H1 (cell line): ENCODE data around the gene PLLP. TPM values are rescaled to one million over a fixed set of nuclear protein-coding genes. Genes with fewer than 3 reads are reported as not detected.

Source experiments
- BRCA1 ChIP-seq: IDR thresholded peaks from 2 replicates; pipeline ENCODE4 v1.6.1; 2012; ENCODE audit warnings: low read depth, low read length, improper control_type of control experiment
- EZH2 ChIP-seq: fragments of 200-600 bp; sonication (generic); IDR thresholded peaks from 2 replicates; pipeline ENCODE4 v1.7.1; 2012; ENCODE audit warnings: low read depth, mild to moderate bottlenecking, moderate library complexity, low read length, inconsistent platforms; ENCODE audit not compliant: severe bottlenecking
- KDM5A ChIP-seq: fragments of 200-600 bp; IDR thresholded peaks from 2 replicates; pipeline ENCODE4 v1.7.1; 2012; ENCODE audit warnings: mild to moderate bottlenecking, low read length, inconsistent platforms, mixed read lengths
- RFX5 ChIP-seq: IDR thresholded peaks from 2 replicates; pipeline ENCODE4 v1.6.1; 2011; ENCODE audit warnings: low read depth, low read length, improper control_type of control experiment, borderline replicate concordance
- RNF2 ChIP-seq: fragments of 200-900, 300-1000 bp; sonication (generic); IDR thresholded peaks from 2 replicates; pipeline ENCODE4 v1.7.1; 2016; ENCODE audit warnings: borderline replicate concordance, low read depth, mild to moderate bottlenecking, antibody characterized with exemption, low read length; ENCODE audit not compliant: poor library complexity, severe bottlenecking; ENCODE audit errors: missing control alignments
- polyA plus RNA-seq, 7 experiments: library from polyadenylated mRNA; depleted of rRNA in 3 of 7; stranded (reverse) in 5 of 7; unstranded in 2 of 7; fragments of >200 nt in 5 of 7; fragments of 200-250 nt in 2 of 7; gene quantifications; 1 replicate in 5 of 7; 2 replicates in 1 of 7; 4 replicates in 1 of 7; pipeline versions ENCODE4 v1.2.1 to v1.2.3, GENCODE V29; 2011 to 2013; ENCODE audit warnings: missing spikeins in 2 of 7, mixed read lengths in 2 of 7
- total RNA-seq: library from RNA; stranded (reverse); fragmentation: NEBNext Ultra II Directional; extraction: Animal tissue kit (Norgen Biotek cat#: 25700); gene quantifications from 2 replicates; pipeline ENCODE4 v1.2.1, GENCODE V29; 2021
- TF ChIP-seq, protein P1 (sequence below), 3 experiments: IDR thresholded peaks; 1 replicate in 2 of 3; 2 replicates in 1 of 3; pipeline versions ENCODE4 v1.5.1 to v1.6.1; 2011; ENCODE audit warnings: low read length in 3 of 3, mild to moderate bottlenecking in 3 of 3, inconsistent platforms in 2 of 3, low read depth in 1 of 3, moderate library complexity in 1 of 3; ENCODE audit not compliant: insufficient read depth in 1 of 3; ENCODE audit errors: control extremely low read depth in 1 of 3
- TF ChIP-seq, protein P2 (sequence below): IDR thresholded peaks from 2 replicates; pipeline ENCODE4 v1.6.1; 2011; ENCODE audit warnings: low read depth, mild to moderate bottlenecking, low read length; ENCODE audit not compliant: insufficient read depth
- TF ChIP-seq, protein P3 (sequence below): fragments of 300-600 bp; sonication (generic); IDR thresholded peaks from 2 replicates; pipeline ENCODE4 v1.7.1; 2012; ENCODE audit warnings: low read length, moderate library complexity, mild to moderate bottlenecking, inconsistent platforms; ENCODE audit not compliant: insufficient replicate concordance

Gene PLLP
- total and polyA plus RNA-seq, 2 of the 8 experiments (the other 6 are each of a cell fraction or from before 2014, with no cell fraction given): 2.9 to 10.6 TPM

DNA sequence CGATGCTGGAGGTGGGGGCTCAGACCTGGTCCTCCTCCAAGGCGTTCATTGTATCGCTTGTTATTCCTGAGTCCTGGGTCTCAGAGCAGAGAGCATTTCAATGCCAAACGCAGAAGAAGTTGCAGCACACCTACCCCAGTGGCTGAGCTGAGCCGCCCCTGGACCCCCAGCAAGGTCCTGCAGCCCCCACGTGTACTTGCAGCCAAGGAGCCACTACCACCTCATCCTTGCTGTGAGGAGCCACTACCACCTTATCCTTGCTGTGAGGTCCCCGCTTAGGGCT is 13.5 kb downstream of the PLLP start (continued):
- TF ChIP-seq, protein P1, sequence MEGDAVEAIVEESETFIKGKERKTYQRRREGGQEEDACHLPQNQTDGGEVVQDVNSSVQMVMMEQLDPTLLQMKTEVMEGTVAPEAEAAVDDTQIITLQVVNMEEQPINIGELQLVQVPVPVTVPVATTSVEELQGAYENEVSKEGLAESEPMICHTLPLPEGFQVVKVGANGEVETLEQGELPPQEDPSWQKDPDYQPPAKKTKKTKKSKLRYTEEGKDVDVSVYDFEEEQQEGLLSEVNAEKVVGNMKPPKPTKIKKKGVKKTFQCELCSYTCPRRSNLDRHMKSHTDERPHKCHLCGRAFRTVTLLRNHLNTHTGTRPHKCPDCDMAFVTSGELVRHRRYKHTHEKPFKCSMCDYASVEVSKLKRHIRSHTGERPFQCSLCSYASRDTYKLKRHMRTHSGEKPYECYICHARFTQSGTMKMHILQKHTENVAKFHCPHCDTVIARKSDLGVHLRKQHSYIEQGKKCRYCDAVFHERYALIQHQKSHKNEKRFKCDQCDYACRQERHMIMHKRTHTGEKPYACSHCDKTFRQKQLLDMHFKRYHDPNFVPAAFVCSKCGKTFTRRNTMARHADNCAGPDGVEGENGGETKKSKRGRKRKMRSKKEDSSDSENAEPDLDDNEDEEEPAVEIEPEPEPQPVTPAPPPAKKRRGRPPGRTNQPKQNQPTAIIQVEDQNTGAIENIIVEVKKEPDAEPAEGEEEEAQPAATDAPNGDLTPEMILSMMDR (IDR thresholded peaks at IDR 0.05; ENCODE audit: control extremely low read depth in 1 of 3, insufficient read depth in 1 of 3, low read depth in 1 of 3, low read length in 3 of 3): no peak
- TF ChIP-seq, protein P2, sequence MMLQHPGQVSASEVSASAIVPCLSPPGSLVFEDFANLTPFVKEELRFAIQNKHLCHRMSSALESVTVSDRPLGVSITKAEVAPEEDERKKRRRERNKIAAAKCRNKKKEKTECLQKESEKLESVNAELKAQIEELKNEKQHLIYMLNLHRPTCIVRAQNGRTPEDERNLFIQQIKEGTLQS: no peak
- no peak for TF ChIP-seq BRCA1
- TF ChIP-seq EZH2: no peak
- no peak for TF ChIP-seq RFX5
- no peak for TF ChIP-seq KDM5A
- TF ChIP-seq RNF2: no peak
- TF ChIP-seq, protein P3, sequence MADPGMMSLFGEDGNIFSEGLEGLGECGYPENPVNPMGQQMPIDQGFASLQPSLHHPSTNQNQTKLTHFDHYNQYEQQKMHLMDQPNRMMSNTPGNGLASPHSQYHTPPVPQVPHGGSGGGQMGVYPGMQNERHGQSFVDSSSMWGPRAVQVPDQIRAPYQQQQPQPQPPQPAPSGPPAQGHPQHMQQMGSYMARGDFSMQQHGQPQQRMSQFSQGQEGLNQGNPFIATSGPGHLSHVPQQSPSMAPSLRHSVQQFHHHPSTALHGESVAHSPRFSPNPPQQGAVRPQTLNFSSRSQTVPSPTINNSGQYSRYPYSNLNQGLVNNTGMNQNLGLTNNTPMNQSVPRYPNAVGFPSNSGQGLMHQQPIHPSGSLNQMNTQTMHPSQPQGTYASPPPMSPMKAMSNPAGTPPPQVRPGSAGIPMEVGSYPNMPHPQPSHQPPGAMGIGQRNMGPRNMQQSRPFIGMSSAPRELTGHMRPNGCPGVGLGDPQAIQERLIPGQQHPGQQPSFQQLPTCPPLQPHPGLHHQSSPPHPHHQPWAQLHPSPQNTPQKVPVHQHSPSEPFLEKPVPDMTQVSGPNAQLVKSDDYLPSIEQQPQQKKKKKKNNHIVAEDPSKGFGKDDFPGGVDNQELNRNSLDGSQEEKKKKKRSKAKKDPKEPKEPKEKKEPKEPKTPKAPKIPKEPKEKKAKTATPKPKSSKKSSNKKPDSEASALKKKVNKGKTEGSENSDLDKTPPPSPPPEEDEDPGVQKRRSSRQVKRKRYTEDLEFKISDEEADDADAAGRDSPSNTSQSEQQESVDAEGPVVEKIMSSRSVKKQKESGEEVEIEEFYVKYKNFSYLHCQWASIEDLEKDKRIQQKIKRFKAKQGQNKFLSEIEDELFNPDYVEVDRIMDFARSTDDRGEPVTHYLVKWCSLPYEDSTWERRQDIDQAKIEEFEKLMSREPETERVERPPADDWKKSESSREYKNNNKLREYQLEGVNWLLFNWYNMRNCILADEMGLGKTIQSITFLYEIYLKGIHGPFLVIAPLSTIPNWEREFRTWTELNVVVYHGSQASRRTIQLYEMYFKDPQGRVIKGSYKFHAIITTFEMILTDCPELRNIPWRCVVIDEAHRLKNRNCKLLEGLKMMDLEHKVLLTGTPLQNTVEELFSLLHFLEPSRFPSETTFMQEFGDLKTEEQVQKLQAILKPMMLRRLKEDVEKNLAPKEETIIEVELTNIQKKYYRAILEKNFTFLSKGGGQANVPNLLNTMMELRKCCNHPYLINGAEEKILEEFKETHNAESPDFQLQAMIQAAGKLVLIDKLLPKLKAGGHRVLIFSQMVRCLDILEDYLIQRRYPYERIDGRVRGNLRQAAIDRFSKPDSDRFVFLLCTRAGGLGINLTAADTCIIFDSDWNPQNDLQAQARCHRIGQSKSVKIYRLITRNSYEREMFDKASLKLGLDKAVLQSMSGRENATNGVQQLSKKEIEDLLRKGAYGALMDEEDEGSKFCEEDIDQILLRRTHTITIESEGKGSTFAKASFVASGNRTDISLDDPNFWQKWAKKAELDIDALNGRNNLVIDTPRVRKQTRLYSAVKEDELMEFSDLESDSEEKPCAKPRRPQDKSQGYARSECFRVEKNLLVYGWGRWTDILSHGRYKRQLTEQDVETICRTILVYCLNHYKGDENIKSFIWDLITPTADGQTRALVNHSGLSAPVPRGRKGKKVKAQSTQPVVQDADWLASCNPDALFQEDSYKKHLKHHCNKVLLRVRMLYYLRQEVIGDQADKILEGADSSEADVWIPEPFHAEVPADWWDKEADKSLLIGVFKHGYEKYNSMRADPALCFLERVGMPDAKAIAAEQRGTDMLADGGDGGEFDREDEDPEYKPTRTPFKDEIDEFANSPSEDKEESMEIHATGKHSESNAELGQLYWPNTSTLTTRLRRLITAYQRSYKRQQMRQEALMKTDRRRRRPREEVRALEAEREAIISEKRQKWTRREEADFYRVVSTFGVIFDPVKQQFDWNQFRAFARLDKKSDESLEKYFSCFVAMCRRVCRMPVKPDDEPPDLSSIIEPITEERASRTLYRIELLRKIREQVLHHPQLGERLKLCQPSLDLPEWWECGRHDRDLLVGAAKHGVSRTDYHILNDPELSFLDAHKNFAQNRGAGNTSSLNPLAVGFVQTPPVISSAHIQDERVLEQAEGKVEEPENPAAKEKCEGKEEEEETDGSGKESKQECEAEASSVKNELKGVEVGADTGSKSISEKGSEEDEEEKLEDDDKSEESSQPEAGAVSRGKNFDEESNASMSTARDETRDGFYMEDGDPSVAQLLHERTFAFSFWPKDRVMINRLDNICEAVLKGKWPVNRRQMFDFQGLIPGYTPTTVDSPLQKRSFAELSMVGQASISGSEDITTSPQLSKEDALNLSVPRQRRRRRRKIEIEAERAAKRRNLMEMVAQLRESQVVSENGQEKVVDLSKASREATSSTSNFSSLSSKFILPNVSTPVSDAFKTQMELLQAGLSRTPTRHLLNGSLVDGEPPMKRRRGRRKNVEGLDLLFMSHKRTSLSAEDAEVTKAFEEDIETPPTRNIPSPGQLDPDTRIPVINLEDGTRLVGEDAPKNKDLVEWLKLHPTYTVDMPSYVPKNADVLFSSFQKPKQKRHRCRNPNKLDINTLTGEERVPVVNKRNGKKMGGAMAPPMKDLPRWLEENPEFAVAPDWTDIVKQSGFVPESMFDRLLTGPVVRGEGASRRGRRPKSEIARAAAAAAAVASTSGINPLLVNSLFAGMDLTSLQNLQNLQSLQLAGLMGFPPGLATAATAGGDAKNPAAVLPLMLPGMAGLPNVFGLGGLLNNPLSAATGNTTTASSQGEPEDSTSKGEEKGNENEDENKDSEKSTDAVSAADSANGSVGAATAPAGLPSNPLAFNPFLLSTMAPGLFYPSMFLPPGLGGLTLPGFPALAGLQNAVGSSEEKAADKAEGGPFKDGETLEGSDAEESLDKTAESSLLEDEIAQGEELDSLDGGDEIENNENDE: no peak
